Coronary artery (tissue), 2 donors: ENCODE measurements around the gene LARGE1.

ENCODE experiments used
- DNase-seq: peaks from one replicate; pipeline ENCODE4 v3.0.0-alpha.2; 2017; ENCODE audit warnings: low spot score
- H3K27ac ChIP-seq, 2 donors: fragments of 200-600 bp; sonication (generic); one replicate each; pipeline ENCODE4 v1.5.1; 2016 to 2019
- H3K4me3 ChIP-seq: fragments of 200-600 bp; sonication (generic); 2 replicates; pipeline ENCODE4 v1.5.1; 2016; ENCODE audit warnings: mild to moderate bottlenecking, moderate library complexity
- TF ChIP-seq, protein P1 (sequence below): fragments of 200-600 bp; sonication (generic); IDR thresholded peaks from one replicate; pipeline ENCODE4 v1.5.1; 2019; ENCODE audit warnings: antibody characterized with exemption

The LARGE1 gene

GRCh38 chr22:33324228-33324627 lies 596.0 kb downstream of the LARGE1 start:
- no peak for DNase-seq
- Histone ChIP-seq H3K27ac (no peak overlapping the region), H3K4me3 (no peak overlapping the region)
- TF ChIP-seq, protein P1, sequence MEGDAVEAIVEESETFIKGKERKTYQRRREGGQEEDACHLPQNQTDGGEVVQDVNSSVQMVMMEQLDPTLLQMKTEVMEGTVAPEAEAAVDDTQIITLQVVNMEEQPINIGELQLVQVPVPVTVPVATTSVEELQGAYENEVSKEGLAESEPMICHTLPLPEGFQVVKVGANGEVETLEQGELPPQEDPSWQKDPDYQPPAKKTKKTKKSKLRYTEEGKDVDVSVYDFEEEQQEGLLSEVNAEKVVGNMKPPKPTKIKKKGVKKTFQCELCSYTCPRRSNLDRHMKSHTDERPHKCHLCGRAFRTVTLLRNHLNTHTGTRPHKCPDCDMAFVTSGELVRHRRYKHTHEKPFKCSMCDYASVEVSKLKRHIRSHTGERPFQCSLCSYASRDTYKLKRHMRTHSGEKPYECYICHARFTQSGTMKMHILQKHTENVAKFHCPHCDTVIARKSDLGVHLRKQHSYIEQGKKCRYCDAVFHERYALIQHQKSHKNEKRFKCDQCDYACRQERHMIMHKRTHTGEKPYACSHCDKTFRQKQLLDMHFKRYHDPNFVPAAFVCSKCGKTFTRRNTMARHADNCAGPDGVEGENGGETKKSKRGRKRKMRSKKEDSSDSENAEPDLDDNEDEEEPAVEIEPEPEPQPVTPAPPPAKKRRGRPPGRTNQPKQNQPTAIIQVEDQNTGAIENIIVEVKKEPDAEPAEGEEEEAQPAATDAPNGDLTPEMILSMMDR, result no peak

DNA sequence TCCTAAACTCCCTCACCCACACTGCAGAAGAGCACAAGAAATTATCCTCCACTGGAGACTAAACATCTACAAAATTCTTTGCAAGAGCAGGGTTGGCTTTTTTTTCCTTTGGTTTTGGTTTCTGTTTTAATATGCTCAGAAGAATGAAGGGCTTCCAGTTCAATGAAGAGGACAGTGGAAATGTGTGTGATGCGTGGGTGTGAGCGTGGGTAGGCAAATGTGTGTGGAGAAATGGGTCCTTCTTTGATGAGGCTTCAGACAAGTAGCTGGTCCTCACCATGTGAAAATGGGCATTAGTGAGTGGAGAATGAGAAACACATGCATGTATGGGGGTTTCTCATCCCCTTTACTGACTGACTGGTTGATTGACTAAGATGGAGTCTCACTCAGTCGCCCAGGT lies 598.8 kb downstream of the LARGE1 start:
- Histone ChIP-seq H3K4me3 (no peak overlapping the region), H3K27ac (no peak overlapping the region)
- no peak for DNase-seq
- TF ChIP-seq, protein P1, result no peak

- Histone ChIP-seq H3K4me3 (no peak overlapping the region), H3K27ac (no peak overlapping the region)
- no peak for DNase-seq
- TF ChIP-seq, protein P1, result no peak
Observed at GRCh38 chr22:33315954-33316353, 604.3 kb downstream of the LARGE1 start.

- H3K4me3 ChIP-seq, result no peak overlapping the region
- TF ChIP-seq, protein P1, result no peak
- DNase-seq, result no peak
- no peak overlapping the region for H3K27ac ChIP-seq
Observed at GRCh38 chr22:33315117-33315516, 605.2 kb downstream of the LARGE1 start.

GRCh38 chr22:33314316-33314715 lies 606.0 kb downstream of the LARGE1 start:
- Histone ChIP-seq H3K27ac (no peak overlapping the region), H3K4me3 (no peak overlapping the region)
- DNase-seq, result no peak
- TF ChIP-seq, protein P1, result no peak

DNA sequence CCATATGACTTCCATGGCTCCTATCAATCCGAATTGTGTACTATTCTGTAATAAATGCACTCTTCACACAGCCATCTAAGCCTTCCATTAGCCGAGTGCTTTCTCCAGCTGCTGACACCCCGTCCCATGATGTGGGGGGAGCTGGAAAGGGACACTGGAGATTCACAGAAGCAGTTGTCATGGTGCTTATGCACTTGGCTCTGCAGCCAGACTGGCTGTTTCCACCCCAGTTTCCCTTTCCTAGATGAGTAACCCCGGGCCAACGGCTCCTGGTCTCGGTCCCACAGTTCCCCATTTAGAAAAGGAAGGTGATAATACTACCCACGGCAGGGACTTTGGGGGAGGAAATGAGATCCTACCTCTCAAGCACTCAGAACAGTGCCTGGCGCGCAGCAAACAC lies 617.2 kb downstream of the LARGE1 start:
- Histone ChIP-seq H3K4me3 (no peak overlapping the region), H3K27ac (no peak overlapping the region)
- TF ChIP-seq, protein P1, result no peak
- no peak for DNase-seq

- no peak for DNase-seq
- Histone ChIP-seq H3K4me3 (no peak overlapping the region), H3K27ac (no peak overlapping the region)
- TF ChIP-seq, protein P1, result no peak
Observed at GRCh38 chr22:33302549-33302948, 617.7 kb downstream of the LARGE1 start.
